DOHH2 (cell line): ENCODE results near the gene ZNF789.
A peak's percentile ranks its signal among the peaks of the same experiment; 100 is the strongest.

Experiments
- H3F3A ChIP-seq: fragments of 200-600 bp; sonication (generic), shearing (Covaris generic); 2 replicates; pipeline ENCODE4 v1.6.0; 2016; ENCODE audit warnings: antibody characterized with exemption, mild to moderate bottlenecking; ENCODE audit not compliant: control insufficient read depth, insufficient read depth
- H3K27ac ChIP-seq: fragments of 200-600 bp; sonication (generic); 2 replicates; pipeline ENCODE4 v1.5.1; 2014; ENCODE audit warnings: low read depth, mild to moderate bottlenecking, low read length, moderate library complexity
- H3K27me3 ChIP-seq: fragments of 200-600 bp; sonication (generic); 2 replicates; pipeline ENCODE4 v1.6.1; 2014; ENCODE audit warnings: mild to moderate bottlenecking, low read length, mixed read lengths; ENCODE audit not compliant: control insufficient read depth
- H3K36me3 ChIP-seq: fragments of 200-600 bp; sonication (generic); 2 replicates; pipeline ENCODE4 v1.6.1; 2014; ENCODE audit warnings: mild to moderate bottlenecking, low read length, moderate library complexity, mixed read lengths; ENCODE audit not compliant: control insufficient read depth
- H3K4me1 ChIP-seq: fragments of 200-600 bp; sonication (generic); 2 replicates; pipeline ENCODE4 v1.6.1; 2014; ENCODE audit warnings: mild to moderate bottlenecking, low read length, mixed read lengths; ENCODE audit not compliant: control insufficient read depth
- H3K4me2 ChIP-seq: fragments of 200-600 bp; sonication (generic); 2 replicates; pipeline ENCODE4 v1.6.0; 2014; ENCODE audit warnings: mild to moderate bottlenecking, low read length, moderate library complexity
- H3K4me3 ChIP-seq: fragments of 200-600 bp; sonication (generic); 2 replicates; pipeline ENCODE4 v1.5.1; 2014; ENCODE audit warnings: mild to moderate bottlenecking, low read length, mixed read lengths
- H3K79me2 ChIP-seq: fragments of 200-600 bp; sonication (generic); 2 replicates; pipeline ENCODE4 v1.6.1; 2014; ENCODE audit warnings: mild to moderate bottlenecking, low read length, mixed read lengths; ENCODE audit not compliant: control insufficient read depth
- H3K9me2 ChIP-seq: fragments of 200-600 bp; sonication (generic); replicated peaks from 2 replicates; pipeline ENCODE4 v1.6.1; 2014; ENCODE audit warnings: mild to moderate bottlenecking, low read length, mixed read lengths; ENCODE audit not compliant: control insufficient read depth
- H3K9me3 ChIP-seq: fragments of 200-600 bp; sonication (generic); 2 replicates; pipeline ENCODE4 v1.6.1; 2014; ENCODE audit warnings: antibody characterized with exemption, low read length, mixed read lengths; ENCODE audit not compliant: control insufficient read depth, insufficient read depth
- H4K20me1 ChIP-seq: fragments of 200-600 bp; sonication (generic); 2 replicates; pipeline ENCODE4 v1.6.0; 2014; ENCODE audit warnings: low read depth, mild to moderate bottlenecking, antibody characterized with exemption, low read length, moderate library complexity; ENCODE audit not compliant: control insufficient read depth, insufficient read depth
- CTCF ChIP-seq: fragments of 200-600 bp; sonication (generic); IDR thresholded peaks from one replicate; pipeline ENCODE4 v1.5.1; 2014; ENCODE audit warnings: antibody characterized with exemption, mild to moderate bottlenecking, low read depth, low read length; ENCODE audit not compliant: poor library complexity, severe bottlenecking
- EZH2phosphoT487 ChIP-seq: fragments of 200-600 bp; sonication (generic); IDR thresholded peaks from 2 replicates; pipeline ENCODE4 v1.6.1; 2017; ENCODE audit warnings: borderline replicate concordance, mild to moderate bottlenecking, antibody characterized with exemption, low read length, moderate library complexity, mixed read lengths

Gene ZNF789

GRCh38 chr7:99497766-99498545 is 25.3 kb downstream of the ZNF789 start:
- TF ChIP-seq CTCF: no peak
- H3K79me2 ChIP-seq: peaks cover 86% of the 10 kb centered on the region
- peaks cover 20% of the 10 kb centered on the region for H3K9me3 ChIP-seq
- peaks cover 5% of the 10 kb centered on the region for H3F3A ChIP-seq
- peak overlapping the region; percentile 88 for H3K4me2 ChIP-seq
- H3K27me3 ChIP-seq: no peaks in the 10 kb centered on the region
- H3K36me3 ChIP-seq: peaks cover 73% of the 10 kb centered on the region
- H3K4me3 ChIP-seq: peak overlapping the region; percentile 96
- no peak overlapping the region for H3K27ac ChIP-seq
- peaks cover 23% of the 10 kb centered on the region for H3K4me1 ChIP-seq
- H4K20me1 ChIP-seq: peaks cover 17% of the 10 kb centered on the region
- no peaks in the 10 kb centered on the region for H3K9me2 ChIP-seq

- peaks cover 9% of the 10 kb centered on the region for H3F3A ChIP-seq
- H3K9me3 ChIP-seq: peaks cover 19% of the 10 kb centered on the region
- peaks cover 81% of the 10 kb centered on the region for H3K79me2 ChIP-seq
- H3K36me3 ChIP-seq: peaks cover 67% of the 10 kb centered on the region
- H4K20me1 ChIP-seq: peaks cover 17% of the 10 kb centered on the region
- H3K9me2 ChIP-seq: no peaks in the 10 kb centered on the region
- TF ChIP-seq CTCF (no peak), EZH2phosphoT487 (no peak)
- no peaks in the 10 kb centered on the region for H3K27me3 ChIP-seq
- no peak overlapping the region for H3K27ac ChIP-seq
- peaks cover 23% of the 10 kb centered on the region for H3K4me1 ChIP-seq
- peak overlapping the region; percentile 96 for H3K4me3 ChIP-seq
- H3K4me2 ChIP-seq: peak overlapping the region; percentile 88
Observed at GRCh38 chr7:99498546-99498944, 25.9 kb downstream of the ZNF789 start.

- Histone ChIP-seq H3K4me2 (peak overlapping the region; percentile 88), H3K79me2 (peaks cover 73% of the 10 kb centered on the region), H3K9me3 (peaks cover 11% of the 10 kb centered on the region), H3K9me2 (no peaks in the 10 kb centered on the region), H4K20me1 (peaks cover 17% of the 10 kb centered on the region), H3K27me3 (no peaks in the 10 kb centered on the region), H3K36me3 (peaks cover 59% of the 10 kb centered on the region), H3K27ac (peak overlapping the region; percentile 79), H3K4me3 (peak overlapping the region; percentile 96), H3K4me1 (peaks cover 27% of the 10 kb centered on the region), H3F3A (peaks cover 9% of the 10 kb centered on the region)
- TF ChIP-seq EZH2phosphoT487: no peak
Observed at GRCh38 chr7:99499371-99499720, 26.7 kb downstream of the ZNF789 start.
